OCI-LY3 (cell line): Measurements from ENCODE around the gene PPP4R2.

Experiments
- EZH2phosphoT487 ChIP-seq: fragments of 200-600 bp; shearing (Covaris generic); IDR thresholded peaks from 2 replicates; pipeline ENCODE4 v1.6.1; 2018; ENCODE audit warnings: antibody characterized with exemption, mixed run types, low read depth
- TF ChIP-seq, protein P1 (sequence below): fragments of 200-600, 300-600 bp; sonication (generic); IDR thresholded peaks from 2 replicates; pipeline ENCODE4 v1.5.1; 2014; ENCODE audit warnings: antibody characterized with exemption, low read length, low read depth

DNA sequence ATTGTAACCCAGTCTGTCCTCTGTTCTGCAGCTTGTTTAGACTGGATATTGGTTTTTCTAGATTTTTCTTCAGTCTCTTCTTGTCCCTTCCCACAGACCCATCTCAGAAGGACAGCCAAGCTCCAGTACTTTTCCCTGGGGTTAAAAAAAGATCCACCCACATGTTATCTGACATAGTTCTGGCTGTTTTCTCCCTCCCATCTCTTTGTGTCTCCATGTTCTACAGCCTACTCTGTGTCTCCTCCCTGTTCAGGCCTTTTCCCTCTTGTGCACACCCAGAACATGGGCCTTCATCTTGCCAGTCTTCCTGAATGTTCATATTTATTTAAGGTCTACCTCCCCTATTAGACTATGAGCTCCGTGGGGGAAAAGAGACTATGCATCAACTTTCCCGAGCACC lies 5.1 kb upstream of the PPP4R2 start:
- TF ChIP-seq, protein P1, sequence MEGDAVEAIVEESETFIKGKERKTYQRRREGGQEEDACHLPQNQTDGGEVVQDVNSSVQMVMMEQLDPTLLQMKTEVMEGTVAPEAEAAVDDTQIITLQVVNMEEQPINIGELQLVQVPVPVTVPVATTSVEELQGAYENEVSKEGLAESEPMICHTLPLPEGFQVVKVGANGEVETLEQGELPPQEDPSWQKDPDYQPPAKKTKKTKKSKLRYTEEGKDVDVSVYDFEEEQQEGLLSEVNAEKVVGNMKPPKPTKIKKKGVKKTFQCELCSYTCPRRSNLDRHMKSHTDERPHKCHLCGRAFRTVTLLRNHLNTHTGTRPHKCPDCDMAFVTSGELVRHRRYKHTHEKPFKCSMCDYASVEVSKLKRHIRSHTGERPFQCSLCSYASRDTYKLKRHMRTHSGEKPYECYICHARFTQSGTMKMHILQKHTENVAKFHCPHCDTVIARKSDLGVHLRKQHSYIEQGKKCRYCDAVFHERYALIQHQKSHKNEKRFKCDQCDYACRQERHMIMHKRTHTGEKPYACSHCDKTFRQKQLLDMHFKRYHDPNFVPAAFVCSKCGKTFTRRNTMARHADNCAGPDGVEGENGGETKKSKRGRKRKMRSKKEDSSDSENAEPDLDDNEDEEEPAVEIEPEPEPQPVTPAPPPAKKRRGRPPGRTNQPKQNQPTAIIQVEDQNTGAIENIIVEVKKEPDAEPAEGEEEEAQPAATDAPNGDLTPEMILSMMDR = no peak
- no peak for TF ChIP-seq EZH2phosphoT487
